22Rv1 (cell line): ENCODE data around the gene CDC14B.

Experiments used
- H3K27ac ChIP-seq: fragments of 450-650 bp; 2 replicates; pipeline ENCODE4 v1.5.1; 2017
- ZFX ChIP-seq: fragments of 450-650 bp; IDR thresholded peaks from 2 replicates; pipeline ENCODE4 v1.6.1; 2017; ENCODE audit warnings: antibody characterized with exemption, borderline replicate concordance
- TF ChIP-seq, protein P1 (sequence below): fragments of 450-650 bp; IDR thresholded peaks from 2 replicates; pipeline ENCODE4 v1.5.1; 2017; ENCODE audit warnings: mild to moderate bottlenecking

CDC14B gene

DNA sequence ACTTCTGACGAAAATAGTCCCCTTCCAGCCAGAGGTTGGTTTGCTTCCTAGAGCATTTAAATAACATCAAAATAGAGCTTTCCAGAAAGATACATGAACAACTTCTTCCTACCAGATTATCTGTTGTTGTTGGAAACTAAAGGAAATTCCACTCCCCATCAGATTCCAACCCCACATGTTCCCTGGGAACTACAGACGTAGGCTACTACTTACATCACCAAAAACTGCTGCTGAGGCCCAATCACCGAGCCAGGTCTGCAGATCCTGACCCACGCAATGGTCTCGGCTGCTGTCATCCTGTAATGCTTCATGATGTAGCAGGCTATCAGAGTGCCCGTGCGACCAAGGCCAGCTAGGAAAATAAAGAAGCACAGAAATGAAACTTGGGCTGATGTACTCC is 96.3 kb downstream of the CDC14B start:
- H3K27ac ChIP-seq = no peak overlapping the region
- TF ChIP-seq, protein P1, sequence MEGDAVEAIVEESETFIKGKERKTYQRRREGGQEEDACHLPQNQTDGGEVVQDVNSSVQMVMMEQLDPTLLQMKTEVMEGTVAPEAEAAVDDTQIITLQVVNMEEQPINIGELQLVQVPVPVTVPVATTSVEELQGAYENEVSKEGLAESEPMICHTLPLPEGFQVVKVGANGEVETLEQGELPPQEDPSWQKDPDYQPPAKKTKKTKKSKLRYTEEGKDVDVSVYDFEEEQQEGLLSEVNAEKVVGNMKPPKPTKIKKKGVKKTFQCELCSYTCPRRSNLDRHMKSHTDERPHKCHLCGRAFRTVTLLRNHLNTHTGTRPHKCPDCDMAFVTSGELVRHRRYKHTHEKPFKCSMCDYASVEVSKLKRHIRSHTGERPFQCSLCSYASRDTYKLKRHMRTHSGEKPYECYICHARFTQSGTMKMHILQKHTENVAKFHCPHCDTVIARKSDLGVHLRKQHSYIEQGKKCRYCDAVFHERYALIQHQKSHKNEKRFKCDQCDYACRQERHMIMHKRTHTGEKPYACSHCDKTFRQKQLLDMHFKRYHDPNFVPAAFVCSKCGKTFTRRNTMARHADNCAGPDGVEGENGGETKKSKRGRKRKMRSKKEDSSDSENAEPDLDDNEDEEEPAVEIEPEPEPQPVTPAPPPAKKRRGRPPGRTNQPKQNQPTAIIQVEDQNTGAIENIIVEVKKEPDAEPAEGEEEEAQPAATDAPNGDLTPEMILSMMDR = no peak
- no peak for TF ChIP-seq ZFX

GRCh38 chr9:96522366-96522765 is 97.3 kb downstream of the CDC14B start:
- TF ChIP-seq ZFX = no peak
- TF ChIP-seq, protein P1 = no peak
- H3K27ac ChIP-seq = no peak overlapping the region

- TF ChIP-seq, protein P1 = no peak
- TF ChIP-seq ZFX = no peak
- H3K27ac ChIP-seq = no peak overlapping the region
Measured at GRCh38 chr9:96519787-96520186, 99.9 kb downstream of the CDC14B start.

DNA sequence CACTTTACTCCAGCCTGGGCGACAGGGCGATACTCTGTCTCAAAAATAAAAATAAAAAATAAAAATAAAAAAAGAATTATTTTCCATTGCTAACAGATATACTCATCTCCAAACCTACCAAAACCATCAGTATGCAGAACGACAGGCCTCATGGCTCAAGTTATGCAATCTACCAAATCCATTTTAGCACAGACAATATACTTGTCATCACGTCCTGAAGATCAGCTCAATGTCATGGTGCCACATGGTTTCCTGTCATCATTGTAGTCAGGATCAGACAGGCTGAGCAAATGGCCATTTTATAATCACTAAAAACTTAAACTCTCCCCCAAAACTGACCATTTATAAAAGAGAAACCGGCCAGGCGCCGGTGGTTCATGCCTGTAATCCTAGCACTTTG is 100.5 kb downstream of the CDC14B start:
- H3K27ac ChIP-seq = no peak overlapping the region
- TF ChIP-seq, protein P1 = no peak
- TF ChIP-seq ZFX = no peak

GRCh38 chr9:96515621-96516470 is 103.8 kb downstream of the CDC14B start:
- TF ChIP-seq ZFX = no peak
- TF ChIP-seq, protein P1 = no peak
- H3K27ac ChIP-seq = no peak overlapping the region

DNA sequence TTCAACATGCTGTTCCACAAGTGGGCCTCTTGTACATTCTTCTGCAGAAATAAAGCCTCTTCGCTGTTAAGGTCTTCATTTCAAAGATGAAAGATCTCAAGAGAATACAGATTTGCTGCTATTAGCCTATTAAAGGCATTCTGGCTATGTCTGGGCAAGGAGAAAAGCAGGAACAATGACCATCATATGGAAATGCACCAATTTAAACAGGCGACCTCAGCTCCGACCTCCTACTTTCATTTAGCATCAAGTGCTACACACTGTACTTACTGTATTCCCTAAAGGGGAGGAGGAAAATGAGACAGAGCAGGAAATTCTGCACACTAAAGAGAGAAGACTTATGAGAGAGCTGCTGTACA is 104.9 kb downstream of the CDC14B start:
- no peak overlapping the region for H3K27ac ChIP-seq
- no peak for TF ChIP-seq ZFX
- TF ChIP-seq, protein P1 = no peak

DNA sequence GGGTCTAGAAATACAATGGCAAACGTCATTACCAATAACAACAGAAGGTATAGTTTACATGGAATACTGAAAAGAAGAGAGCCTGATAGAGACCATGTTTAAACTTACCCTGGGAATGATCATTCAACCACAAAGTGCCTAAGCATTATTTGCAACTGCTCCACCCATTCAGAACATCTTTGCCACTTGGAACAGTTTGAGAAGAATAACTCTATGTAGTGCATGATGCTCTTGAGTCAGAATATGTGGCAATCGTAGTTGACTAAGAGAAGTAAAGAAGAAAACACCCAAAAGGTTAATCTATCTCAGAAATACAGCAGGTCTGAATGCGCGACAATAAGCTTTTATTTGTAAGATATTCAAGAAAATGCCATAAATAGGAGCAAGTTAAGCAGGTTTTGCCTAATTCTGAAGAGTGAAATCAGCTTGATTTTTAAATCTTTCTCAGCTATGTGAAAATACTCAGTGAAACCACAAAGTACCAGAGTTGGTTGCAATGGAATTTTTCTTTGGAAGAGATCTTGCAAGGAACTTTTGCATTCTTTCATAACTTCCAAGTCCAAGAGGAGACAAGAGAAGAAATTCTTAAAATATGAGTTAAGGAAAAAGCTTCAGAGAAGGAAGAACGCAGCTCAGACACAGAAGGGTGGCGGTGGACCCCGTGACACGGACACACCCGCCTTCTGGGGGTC is 105.4 kb downstream of the CDC14B start:
- TF ChIP-seq, protein P1 = no peak
- no peak for TF ChIP-seq ZFX
- no peak overlapping the region for H3K27ac ChIP-seq
